COLO668 (cell line): ENCODE measurements around the gene SPHK2.
"Not testable (repeated sequence)": the region's sequence is repeated elsewhere in the genome, so short reads cannot be mapped to it uniquely, and the experiment has no call there.

Experiments
- DNase-seq: peaks from one replicate; lab custom pipeline; 2025; ENCODE audit not compliant: unreplicated experiment; lab: John Stamatoyannopoulos, UW

Gene SPHK2

DNA sequence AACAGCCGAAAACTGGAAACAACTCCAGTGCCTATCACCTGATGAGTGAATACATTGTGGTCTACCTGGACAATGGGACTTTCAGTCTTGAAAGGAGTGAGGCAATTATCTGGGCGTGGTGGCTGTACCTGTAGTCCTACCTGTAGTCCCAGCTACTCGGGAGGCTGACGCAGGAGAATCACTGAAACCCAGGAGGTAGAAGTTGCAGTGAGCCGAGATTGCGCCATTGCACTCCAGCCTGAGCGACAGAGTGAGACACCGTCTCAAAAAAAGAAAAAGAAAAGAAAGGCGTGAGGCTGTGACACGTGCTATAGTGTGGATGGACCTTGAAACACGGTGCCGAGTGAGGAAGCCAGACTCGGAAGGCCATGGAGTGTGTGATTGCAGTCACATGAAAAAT lies 57.6 kb downstream of the SPHK2 start:
- DNase-seq = no peak

DNA sequence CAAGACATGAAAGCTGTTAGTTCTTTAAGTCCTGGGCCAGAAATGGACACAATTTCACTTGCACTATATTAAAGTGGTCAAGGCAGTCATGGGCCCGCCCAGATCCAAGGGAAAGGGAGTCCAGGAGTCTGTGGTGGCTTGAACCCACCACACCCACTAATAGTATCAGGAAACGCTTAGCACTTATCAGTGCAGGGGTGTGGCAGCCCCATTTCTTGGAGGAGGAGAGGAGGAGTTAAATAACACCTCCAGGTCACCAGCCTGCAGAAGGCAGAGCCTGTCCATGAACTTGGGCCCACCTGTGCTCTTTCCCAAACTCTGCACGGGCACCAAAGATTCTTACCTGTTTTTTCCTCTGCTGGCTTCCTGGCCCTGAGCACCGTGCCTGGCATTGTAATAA lies 58.9 kb downstream of the SPHK2 start:
- no peak for DNase-seq

GRCh38 chr19:48680006-48680405 lies 60.7 kb downstream of the SPHK2 start:
- not testable (repeated sequence) for DNase-seq
